ENCODE results near the gene NEU4.

Gene NEU4

DNA sequence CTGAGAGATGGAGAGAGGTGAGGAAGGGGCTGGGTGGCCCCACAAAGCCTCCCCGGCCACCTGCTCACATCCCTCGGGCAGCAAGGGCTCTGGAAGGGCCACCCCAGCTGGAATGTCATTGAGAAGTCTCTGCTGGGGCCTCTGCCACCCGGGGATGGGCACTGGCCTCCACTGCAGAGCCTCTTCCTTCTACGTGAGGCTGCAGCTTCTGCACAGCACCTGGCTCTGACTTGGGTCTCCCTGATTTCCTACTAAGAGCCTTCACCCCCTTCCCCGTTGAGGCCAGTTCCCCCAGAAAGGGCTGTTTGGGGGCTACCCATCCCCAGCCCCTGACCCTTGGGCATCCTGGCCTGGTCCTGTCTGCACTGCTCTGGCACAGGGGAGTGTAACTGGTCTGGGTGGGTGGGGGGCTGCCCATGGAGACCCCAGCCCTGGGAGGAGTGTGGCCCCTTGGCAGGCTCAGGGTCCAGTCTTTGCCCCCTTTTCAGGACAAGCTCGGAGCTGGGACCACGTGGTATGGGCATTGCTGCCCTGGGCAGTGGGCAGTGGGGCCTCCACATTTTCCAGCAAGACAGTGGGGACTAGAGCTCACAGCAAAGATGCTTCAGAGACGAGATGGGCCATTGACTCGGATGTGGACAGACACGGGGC, 44.1 kb downstream of the NEU4 start:
- Mint-ChIP-seq H3K27me3 (no peaks in the 10 kb centered on the region), H3K9me3 (no peaks in the 10 kb centered on the region), H3K4me1 (peaks cover 31% of the 10 kb centered on the region), H3K36me3 (ENCODE audit: insufficient read depth) (peaks cover 8% of the 10 kb centered on the region), H3K4me3 (no peak overlapping the region), H3K27ac (ENCODE audit: low read depth) (no peak overlapping the region)
- DNase-seq (ENCODE audit: low spot score in 2 of 2) (no peak), ATAC-seq (replicated peaks; ENCODE audit: extremely low read depth, poor library complexity, severe bottlenecking) (no peak)

DNA sequence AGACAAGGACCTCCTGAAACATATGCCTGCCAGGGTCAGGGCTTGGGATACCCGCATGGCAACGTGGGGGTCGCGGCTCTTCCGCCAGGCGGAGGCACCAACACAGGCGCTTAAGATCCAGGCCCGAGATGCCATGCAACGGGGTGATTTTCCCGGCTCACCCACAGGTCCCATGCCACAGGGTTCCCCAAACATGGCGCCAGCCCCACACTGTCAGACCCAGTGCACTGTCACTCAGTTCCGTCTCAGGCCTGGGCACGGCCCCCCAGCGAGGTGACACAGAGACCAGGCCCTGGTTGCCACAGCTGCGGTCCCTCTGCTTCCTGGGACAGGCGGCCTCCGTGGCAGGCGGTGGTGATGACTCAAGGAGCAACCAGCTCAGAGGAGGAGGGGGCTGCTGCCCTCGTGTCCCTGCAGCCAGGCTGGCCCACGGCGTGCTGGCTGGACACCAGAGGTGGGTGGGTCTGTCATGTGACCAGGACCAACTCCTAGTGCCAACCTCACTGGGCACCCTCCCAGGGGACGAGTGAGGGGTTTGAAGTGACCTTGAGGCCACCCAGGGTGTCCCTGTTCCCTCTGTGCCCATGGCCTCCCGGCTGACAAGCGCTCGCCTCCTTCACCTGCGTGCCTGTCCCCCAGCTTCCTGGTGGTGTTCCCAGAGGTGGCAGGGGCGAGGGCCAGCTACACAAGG, 44.8 kb downstream of the NEU4 start:
- no peaks in the 10 kb centered on the region for H3K9me3 Mint-ChIP-seq
- H3K27me3 Mint-ChIP-seq = no peaks in the 10 kb centered on the region
- H3K27ac Mint-ChIP-seq (ENCODE audit: low read depth) = no peak overlapping the region
- peaks cover 34% of the 10 kb centered on the region for H3K4me1 Mint-ChIP-seq
- ATAC-seq (replicated peaks; ENCODE audit: extremely low read depth, poor library complexity, severe bottlenecking) = no peak
- H3K36me3 Mint-ChIP-seq (ENCODE audit: insufficient read depth) = peaks cover 8% of the 10 kb centered on the region
- DNase-seq (ENCODE audit: low spot score in 2 of 2) = no peak
- H3K4me3 Mint-ChIP-seq = no peak overlapping the region

DNA sequence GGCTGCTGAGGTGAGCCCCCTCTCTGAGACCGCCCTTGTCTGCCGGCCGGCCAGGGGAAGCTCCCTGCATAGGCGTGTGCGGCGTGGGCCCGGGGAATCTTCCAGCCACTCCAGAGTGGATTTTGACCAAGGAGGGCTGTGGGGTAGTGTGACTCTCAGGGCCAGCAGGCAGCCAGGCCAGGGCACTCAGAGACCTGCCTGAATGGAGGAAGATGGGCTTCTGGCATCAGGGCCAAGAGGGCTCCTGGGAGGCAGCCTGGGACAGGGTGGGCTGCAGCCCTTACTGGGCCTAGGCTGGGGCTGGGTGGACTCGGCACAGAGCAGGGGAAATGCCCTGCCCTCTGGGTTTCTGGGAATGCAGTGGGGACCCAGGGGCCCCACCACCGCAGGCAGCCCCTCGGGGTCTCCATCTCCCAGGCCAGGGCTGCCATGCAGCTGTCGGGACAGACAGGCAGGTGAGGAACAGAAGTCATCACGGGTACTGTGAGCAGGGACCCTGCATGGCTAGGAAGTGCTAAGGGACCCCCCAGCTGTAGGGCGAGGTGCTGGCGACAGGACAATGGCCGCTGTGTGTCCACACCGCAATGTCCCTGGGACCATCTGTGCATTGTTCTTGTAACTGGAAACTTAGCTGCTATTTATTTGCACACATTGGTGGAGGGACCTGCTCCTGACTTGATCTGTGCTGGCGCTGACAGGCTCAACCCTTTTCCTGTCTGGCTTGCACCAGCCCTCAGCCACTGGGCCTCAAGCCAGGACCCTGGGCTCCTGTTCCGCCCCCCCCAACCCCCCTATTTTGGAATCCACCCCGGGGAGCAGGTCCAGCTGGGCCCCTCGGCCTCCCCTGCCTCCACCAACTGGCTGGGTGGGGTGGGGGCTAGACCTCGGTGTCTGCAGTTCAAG, 45.6 kb downstream of the NEU4 start:
- ATAC-seq (replicated peaks; ENCODE audit: extremely low read depth, poor library complexity, severe bottlenecking) = no peak
- Mint-ChIP-seq H3K4me1 (peaks cover 37% of the 10 kb centered on the region), H3K27ac (ENCODE audit: low read depth) (no peak overlapping the region), H3K27me3 (no peaks in the 10 kb centered on the region), H3K4me3 (peak overlapping the region; percentile 55), H3K9me3 (no peaks in the 10 kb centered on the region), H3K36me3 (ENCODE audit: insufficient read depth) (peaks cover 9% of the 10 kb centered on the region)
- DNase-seq (ENCODE audit: low spot score in 2 of 2) = no peak

DNA sequence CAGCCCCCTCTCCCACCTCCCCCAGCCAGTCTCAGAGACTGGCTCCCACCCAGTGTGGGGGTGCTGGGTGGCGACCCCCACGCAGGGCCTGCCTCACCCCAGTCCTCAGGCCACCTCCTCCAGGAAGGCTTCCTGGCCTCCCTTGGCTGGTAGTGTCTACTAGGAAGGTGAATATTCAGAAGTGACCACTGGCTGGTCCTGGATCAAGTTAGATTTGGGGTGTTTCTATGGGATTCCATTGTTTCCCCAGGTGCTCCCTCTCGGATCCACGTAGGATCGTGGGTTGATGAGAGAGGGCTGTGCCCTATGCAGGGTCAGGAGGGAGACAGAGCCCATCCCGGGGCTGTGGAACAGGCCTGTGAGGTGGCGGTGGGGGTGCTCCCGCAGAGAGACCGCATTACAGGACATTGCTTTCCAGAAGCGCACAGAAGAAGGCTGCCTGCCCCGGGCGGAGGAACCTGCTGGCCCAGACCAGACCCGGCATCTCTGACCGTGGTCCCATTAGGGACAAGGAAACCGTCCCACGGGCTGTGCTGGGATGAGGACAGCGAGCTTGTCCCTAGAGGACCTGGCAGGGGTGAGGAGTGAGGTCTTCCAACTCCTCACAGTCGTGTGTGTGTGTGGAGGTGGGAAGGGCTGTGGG, 46.4 kb downstream of the NEU4 start:
- no peaks in the 10 kb centered on the region for H3K27me3 Mint-ChIP-seq
- ATAC-seq (replicated peaks; ENCODE audit: extremely low read depth, poor library complexity, severe bottlenecking) = no peak
- peak overlapping the region; percentile 55 for H3K4me3 Mint-ChIP-seq

DNA sequence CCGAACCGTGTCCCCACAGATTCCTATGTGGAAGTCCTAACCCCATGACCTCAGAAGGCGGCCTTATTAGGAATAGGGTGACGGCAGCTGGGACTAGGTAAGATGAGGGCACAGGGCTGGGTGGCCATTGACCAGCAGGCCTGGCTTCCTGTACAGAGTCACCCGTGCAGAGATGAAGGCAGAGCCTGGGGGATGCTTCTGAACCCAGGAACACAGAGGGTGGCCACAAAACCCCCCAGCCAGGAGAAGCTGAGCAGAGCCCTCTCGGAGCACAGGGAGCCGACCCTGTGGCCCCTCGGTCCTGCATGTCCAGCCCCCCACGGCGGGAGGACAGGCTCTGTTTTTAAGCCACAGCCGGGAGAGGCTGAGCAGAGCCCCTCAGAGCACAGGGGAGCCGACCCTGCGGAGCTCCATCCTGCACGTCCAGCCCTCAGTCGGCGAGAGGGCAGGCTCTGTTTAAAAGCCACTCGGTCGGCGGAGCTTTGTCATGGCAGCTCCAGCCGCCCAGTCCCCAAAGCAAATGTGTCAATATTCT, 47.0 kb downstream of the NEU4 start:
- Mint-ChIP-seq H3K27ac (ENCODE audit: low read depth) (peak overlapping the region; percentile 86), H3K36me3 (ENCODE audit: insufficient read depth) (peaks cover 13% of the 10 kb centered on the region), H3K4me3 (peak overlapping the region; percentile 87), H3K27me3 (no peaks in the 10 kb centered on the region), H3K4me1 (peaks cover 42% of the 10 kb centered on the region), H3K9me3 (no peaks in the 10 kb centered on the region)
- no peak for DNase-seq (ENCODE audit: low spot score in 2 of 2)
- ATAC-seq (replicated peaks; ENCODE audit: extremely low read depth, poor library complexity, severe bottlenecking) = no peak

More for the DNA sequence above, 46.4 kb downstream of the NEU4 start:
- Mint-ChIP-seq H3K36me3 (ENCODE audit: insufficient read depth) (peaks cover 13% of the 10 kb centered on the region), H3K9me3 (no peaks in the 10 kb centered on the region), H3K4me1 (peaks cover 41% of the 10 kb centered on the region), H3K27ac (ENCODE audit: low read depth) (no peak overlapping the region)
- DNase-seq (ENCODE audit: low spot score in 2 of 2) = no peak

DNA sequence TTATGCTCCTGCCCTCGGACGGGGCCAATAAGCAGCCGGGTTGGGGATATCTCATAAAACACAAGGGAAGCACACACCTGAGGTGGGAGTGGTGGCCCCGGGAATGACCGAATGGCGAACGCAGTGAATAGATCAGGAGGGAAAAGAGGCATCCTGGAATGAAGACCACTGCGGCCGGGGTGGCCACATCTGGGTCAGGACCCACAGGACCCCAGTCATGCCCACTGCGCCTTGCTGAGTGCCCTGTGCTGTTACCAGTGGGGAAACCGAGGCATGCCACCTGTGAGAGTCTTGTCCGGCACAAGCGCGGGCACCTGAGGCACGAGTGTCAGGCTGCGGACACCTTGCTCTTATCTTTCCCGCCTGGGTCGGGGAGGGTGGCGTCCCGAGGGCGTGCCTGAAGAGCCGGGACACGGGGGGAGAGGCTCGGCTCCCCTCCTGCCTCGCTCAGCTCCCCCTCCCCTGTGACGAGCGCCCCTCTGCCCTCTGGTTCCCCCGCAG, 48.1 kb downstream of the NEU4 start:
- H3K4me1 Mint-ChIP-seq = peaks cover 49% of the 10 kb centered on the region
- DNase-seq (ENCODE audit: low spot score in 2 of 2) = no peak
- peaks cover 15% of the 10 kb centered on the region for H3K36me3 Mint-ChIP-seq (ENCODE audit: insufficient read depth)
- H3K27me3 Mint-ChIP-seq = no peaks in the 10 kb centered on the region
- H3K27ac Mint-ChIP-seq (ENCODE audit: low read depth) = peak overlapping the region; percentile 86
- no peak for ATAC-seq (replicated peaks; ENCODE audit: extremely low read depth, poor library complexity, severe bottlenecking)
- H3K4me3 Mint-ChIP-seq = peak overlapping the region; percentile 87
- H3K9me3 Mint-ChIP-seq = no peaks in the 10 kb centered on the region

DNA sequence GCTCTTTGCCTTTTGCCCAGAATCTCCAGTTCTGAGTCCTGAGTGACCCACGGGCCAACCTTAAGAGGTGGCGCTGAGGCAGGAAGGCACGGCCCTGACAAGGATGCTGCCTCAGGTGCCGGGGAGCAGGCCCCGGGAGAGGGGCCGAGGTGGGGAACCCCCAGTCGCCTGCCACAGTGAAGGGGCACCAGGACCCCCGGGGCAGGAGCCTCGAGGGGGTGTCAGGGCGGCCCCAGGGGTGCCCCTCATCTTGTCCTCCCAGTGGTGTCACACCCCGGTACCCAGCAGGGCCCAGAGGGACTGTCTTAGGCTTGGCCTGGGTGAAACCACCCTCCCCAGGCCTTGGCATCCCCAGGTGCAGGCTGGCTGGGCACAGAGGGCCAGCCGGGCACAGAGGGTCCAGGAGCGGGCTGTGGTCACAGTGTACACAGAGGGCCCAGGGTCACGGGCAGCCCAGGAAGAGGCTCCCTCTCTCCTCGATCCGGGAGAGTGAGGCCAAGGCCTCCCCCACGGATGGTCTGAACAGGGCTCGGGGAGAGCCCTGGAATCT, 48.7 kb downstream of the NEU4 start:
- Mint-ChIP-seq H3K9me3 (no peaks in the 10 kb centered on the region), H3K4me1 (peaks cover 50% of the 10 kb centered on the region), H3K27ac (ENCODE audit: low read depth) (peak overlapping the region; percentile 86), H3K36me3 (ENCODE audit: insufficient read depth) (peaks cover 15% of the 10 kb centered on the region), H3K27me3 (no peaks in the 10 kb centered on the region), H3K4me3 (peak overlapping the region; percentile 87)
- ATAC-seq (replicated peaks; ENCODE audit: extremely low read depth, poor library complexity, severe bottlenecking) (no peak), DNase-seq (ENCODE audit: low spot score in 2 of 2) (no peak)

DNA sequence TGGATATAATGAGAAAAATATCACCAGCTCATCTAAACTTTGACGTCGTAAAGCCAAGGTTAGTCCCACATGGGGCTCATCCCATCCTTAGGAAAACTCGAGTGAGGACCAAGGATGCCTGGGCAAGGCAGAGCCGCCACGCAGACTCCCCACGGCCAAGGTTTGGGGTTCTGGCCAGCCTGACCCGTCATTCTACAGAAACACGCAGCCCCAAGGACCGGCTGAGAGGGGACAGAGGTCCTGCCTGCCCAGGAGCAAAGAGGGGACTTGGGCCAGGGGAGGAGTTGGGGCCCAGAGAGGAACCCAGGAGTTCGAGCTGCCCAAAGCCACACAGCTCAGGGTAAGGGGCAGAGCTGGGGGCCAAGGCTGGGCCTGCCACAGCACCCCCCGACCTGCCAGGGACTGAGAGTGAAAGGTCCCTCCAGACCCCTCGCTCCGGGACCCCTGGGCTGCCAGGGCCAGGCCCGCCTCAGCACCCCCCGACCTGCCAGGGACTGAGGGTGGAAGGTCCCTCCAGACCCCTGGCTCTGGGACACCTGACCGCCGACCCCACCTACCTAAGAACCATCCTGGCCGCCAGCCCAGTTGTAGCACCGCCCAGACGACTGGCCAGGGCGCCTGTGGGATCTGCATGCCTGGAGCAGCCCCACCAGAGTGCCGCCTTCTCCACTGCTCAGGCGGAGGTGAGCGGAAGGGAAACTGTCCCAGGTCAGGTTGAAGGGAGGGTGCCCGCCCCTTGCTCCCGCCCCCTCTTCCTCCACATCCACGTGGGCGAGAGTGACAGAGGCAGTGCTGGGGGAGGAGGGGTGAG, 49.4 kb downstream of the NEU4 start, which contains the start of gene PDCD1:
Gene PDCD1 (minus strand): TSS at position 689 of the 811 bp plus-strand sequence. CDS start 56 bp downstream, at position 633.
- Mint-ChIP-seq H3K4me3 (peak within 1 kb of the TSS; percentile 87), H3K9me3 (no peaks in the 10 kb centered on the region), H3K36me3 (ENCODE audit: insufficient read depth) (peaks cover 15% of the 10 kb centered on the region), H3K27me3 (no peaks in the 10 kb centered on the region), H3K27ac (ENCODE audit: low read depth) (peak within 1 kb of the TSS; percentile 97), H3K4me1 (peaks cover 55% of the 10 kb centered on the region)
- ATAC-seq (replicated peaks; ENCODE audit: extremely low read depth, poor library complexity, severe bottlenecking) (peak; percentile 54), DNase-seq (ENCODE audit: low spot score in 2 of 2) (no peak)

DNA sequence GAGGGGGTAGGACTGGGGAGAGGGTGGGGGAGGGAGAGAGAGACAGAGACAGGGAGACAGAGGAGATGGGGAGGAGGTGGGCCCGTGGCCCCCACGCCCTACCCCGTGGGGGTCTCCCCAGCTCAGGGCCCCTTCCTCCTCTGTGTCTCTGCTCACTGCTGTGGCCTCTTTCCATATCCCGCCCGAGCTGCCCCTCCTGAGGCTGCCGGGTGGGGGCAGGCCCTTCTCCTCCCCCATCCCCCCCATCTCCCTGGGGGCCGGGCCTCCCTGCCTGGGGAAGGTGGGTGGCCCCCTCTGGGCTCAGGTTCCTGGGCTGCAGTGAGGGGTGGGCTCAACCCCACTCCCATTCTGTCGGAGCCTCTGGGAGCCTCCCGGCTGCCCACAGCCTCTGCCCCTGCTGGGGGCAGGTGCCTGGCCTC, 50.0 kb downstream of the NEU4 start:
- H3K36me3 Mint-ChIP-seq (ENCODE audit: insufficient read depth) = peaks cover 17% of the 10 kb centered on the region
- H3K4me3 Mint-ChIP-seq = peak overlapping the region; percentile 87
- H3K9me3 Mint-ChIP-seq = peaks cover 1% of the 10 kb centered on the region
- ATAC-seq (replicated peaks; ENCODE audit: extremely low read depth, poor library complexity, severe bottlenecking) (peak; percentile 12), DNase-seq (ENCODE audit: low spot score in 2 of 2) (no peak)
- peak overlapping the region; percentile 97 for H3K27ac Mint-ChIP-seq (ENCODE audit: low read depth)
- H3K27me3 Mint-ChIP-seq = no peaks in the 10 kb centered on the region
- H3K4me1 Mint-ChIP-seq = peaks cover 58% of the 10 kb centered on the region

DNA sequence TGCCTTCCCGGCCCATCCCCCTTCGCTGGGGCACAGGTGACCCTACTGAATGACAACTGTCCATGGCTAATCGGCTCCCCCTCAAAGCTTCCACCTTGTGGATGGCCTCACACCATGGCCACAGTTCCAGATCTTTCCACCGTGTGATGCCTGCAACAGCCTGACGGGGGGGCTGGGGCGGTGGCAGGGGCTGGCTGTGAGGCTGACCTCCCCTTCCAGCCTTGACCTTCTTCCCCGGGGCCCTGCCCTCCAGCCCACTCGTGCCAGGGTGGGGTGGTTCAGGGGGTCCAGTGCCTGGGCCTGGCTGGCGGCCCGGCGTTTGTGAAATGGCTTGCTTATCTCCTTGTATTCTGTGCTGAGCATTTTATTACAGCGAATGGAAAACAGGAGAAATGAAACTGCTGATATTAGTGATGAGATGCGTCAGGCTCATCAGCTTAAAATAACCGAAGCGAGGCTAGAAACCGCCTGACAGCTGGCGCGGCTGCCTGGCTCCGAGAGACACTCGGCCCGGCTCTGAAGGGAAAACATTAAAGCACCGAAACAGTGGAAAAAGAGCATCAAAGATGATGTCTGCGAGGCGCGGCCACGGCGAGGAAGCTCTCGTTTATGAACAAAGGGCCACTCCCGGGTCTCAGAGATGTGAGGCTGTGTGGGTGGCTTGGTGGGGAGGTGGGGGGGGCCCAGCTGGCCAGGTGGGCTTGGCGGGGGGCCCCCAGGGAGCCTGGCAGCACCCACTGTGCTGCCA, 50.6 kb downstream of the NEU4 start:
- no peaks in the 10 kb centered on the region for H3K27me3 Mint-ChIP-seq
- H3K9me3 Mint-ChIP-seq = peaks cover 6% of the 10 kb centered on the region
- H3K27ac Mint-ChIP-seq (ENCODE audit: low read depth) = peak overlapping the region; percentile 97
- DNase-seq (ENCODE audit: low spot score in 2 of 2) (no peak), ATAC-seq (replicated peaks; ENCODE audit: extremely low read depth, poor library complexity, severe bottlenecking) (peak; percentile 35)
- H3K4me1 Mint-ChIP-seq = peaks cover 64% of the 10 kb centered on the region
- H3K36me3 Mint-ChIP-seq (ENCODE audit: insufficient read depth) = peaks cover 23% of the 10 kb centered on the region
- H3K4me3 Mint-ChIP-seq = peak overlapping the region; percentile 87
